HG03442 (cell line): ENCODE data around the gene BCL2L1.

Experiments
- ATAC-seq: cut with Tn5 transposase; IDR thresholded peaks from one replicate; pipeline ENCODE4 v1.9.1; 2021; ENCODE audit warnings: mild to moderate bottlenecking, moderate library complexity; ENCODE audit not compliant: unreplicated experiment

Gene BCL2L1

GRCh38 chr20:31731321-31731717 lies 8.7 kb upstream of the BCL2L1 start:
- ATAC-seq = no peak

- ATAC-seq = peak; percentile 86
Observed at GRCh38 chr20:31723319-31724078, 831 bp upstream of the BCL2L1 start.

DNA sequence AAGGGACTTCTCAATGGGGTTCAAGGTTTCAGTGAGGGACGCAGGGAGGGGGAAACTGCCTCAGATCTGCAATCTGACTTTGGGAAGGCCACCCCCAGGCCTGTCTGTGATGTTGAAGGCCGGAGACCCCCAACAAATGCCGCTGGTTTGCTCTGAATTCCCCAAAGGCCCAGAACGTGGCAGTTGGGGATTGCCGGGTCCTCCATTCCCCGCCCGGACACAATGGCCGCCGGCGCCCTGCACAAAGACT lies 326 bp upstream of the BCL2L1 start:
- ATAC-seq = no peak

DNA sequence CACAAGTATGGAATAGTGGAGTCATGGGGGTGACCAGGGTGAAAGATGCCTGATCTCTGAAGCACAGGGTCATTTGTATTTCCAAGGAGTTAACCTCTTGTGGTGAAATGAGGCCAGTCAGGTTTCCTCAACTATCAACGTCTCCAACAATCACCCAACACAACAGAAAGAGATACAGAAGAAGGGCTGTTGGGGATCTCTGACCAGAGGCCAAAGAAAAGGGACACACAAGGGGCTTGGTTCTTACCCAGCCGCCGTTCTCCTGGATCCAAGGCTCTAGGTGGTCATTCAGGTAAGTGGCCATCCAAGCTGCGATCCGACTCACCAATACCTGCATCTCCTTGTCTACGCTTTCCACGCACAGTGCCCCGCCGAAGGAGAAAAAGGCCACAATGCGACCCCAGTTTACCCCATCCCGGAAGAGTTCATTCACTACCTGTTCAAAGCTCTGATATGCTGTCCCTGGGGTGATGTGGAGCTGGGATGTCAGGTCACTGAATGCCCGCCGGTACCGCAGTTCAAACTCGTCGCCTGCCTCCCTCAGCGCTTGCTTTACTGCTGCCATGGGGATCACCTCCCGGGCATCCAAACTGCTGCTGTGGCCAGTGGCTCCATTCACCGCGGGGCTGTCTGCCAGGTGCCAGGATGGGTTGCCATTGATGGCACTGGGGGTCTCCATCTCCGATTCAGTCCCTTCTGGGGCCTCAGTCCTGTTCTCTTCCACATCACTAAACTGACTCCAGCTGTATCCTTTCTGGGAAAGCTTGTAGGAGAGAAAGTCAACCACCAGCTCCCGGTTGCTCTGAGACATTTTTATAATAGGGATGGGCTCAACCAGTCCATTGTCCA lies 1.0 kb downstream of the BCL2L1 start:
- ATAC-seq = no peak

GRCh38 chr20:31720486-31721407 lies 1.9 kb downstream of the BCL2L1 start:
- no peak for ATAC-seq

DNA sequence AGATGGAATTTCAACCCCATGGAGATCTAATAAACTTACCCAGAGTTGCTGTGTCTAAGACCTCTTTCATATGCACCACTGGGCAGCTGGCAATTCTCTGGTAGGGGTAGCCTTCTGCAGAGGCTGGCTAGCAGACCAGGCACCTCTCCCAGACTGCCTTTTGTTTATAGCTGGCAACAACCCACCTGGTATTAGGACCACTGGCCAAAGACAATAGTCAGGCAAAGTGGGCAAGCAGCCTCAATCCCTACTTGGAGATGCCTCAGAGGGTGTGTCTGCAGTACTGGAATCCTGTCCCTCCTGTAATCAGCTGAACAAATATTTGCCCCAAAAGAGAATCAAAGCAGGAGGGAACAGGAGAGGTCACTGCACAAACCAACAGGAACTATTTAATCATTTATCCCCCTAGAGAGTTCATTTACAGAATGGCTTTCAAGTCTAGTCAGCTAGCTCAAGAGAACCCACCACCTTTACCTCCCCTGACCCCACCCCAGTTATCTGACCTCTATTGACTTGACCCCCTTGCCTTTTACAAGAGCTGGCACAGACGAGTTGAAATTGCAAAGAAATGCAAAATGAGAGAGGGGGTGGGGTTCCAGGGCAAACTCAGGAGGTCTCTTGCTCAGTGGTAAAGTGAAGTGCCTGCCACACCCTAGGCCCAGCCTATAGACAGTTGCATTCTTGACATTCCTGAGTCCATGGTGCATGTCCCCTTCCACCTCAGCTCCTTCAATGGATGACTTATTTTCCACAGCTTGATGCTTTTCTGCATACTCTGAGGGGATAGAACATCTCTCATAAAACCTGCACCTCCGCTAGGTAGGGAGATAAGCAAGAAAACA lies 2.8 kb downstream of the BCL2L1 start:
- ATAC-seq = no peak

DNA sequence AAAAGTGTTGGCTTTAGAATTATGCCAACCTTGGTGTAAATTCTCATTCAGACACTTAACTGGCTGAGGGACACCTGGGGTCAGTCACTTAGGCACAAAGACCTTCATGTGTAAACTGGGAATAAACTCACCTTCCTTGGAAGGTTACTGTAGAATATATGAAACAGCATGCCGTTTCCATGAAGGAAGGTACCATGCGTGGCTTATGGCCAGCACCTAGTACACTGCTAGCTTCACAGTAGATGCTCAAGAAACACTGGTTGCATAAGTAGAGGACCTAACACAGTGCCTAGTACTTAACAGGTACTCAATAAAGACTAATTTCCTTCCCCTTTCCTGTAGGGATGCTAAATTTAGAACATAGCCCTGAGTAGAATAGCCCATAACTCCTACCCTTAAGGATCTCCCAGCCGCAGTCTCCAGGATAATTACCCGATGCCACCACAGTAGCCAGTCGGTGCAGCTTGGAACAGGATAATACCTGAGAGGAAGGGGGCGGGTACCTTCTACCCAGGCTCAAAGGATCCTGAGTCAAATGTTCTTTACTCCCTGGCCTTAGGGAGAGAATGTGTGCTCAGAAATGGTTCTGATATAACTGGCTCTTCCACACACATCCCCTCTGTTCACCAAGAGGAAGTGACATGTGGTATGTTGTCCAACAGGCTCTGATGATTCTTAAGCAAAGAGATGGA lies 3.6 kb downstream of the BCL2L1 start:
- no peak for ATAC-seq

DNA sequence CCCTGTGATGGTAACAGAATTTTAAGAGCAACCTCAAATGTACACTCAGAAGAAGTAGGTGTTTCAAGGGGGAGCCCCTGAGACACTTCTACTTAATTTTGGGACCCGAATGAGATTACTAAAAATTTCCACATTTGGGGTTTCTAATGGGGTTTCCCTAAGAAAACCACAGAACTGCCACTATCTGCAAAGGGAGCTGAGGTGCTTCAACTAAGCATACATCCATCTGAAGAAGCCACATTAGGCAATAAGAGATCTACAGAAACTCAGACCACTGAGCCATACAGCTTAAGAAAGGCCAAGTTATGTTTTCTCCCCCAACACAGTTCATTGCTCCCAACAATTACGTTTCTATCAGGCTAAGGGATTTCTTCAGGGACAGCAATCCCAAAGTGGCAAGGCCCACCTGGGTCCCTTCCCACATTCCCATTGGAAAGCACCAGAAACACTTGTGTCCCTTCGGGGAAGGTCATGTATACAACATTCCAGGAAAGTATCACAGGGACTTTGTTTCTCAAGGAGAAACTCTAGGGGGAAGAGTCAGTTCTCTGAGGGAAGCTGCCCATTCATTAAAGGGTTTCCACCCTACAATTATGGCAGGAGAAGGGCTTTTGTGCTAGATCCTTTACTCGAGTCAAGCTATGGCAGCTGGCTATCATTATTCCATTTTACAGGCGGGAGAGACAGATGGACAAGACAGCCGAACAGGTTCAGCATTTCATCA lies 5.0 kb downstream of the BCL2L1 start:
- peak; percentile 57 for ATAC-seq

DNA sequence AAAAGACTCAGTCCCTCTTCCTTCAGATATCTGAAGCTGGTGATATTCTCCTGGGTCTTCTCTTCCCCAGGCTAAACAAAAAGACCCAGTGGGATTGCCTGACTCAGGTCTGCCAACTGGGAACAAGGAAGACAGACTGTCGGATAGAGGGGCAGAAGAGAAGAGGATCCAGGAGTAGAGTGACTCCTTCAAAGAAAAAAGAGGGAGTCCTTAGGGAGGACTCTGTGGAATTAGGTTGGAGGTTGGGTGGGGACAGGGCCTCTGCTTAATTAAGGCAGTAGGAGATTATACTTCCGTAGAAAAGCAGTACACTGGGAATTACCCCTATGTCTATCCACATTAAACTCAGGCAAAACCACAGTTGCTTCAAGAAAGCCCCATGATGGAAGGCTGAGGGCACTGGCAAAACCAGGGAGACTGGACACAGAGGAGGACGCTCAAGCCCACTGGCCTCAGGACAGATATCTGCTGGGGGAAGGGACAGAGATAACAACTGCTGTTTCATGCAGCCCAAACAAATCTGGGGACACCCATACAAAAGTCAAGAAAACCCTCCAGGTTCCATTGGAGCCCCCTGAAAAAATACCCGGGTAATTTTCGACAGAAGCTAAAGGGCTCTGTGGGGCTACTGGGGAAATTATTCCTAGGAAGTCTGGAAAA lies 5.7 kb downstream of the BCL2L1 start:
- no peak for ATAC-seq

DNA sequence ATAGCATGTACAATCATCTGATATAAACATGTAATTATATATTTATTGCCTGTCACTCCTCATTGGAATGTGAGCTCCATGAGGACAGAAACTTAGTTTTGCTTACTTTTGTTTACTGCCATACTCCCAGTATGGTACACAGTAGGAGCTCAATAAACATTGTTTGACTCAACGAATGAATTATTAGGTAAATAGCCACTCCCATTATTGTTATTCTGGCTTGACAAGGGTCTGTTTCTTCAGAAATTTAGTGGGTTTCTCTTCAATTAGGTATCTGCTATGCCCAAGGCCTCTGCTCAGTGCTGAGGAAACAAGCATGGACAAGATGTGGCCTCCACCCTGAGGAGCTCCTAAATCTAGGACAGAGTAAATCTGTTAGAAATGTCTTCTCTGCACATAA lies 6.3 kb downstream of the BCL2L1 start:
- ATAC-seq = no peak

DNA sequence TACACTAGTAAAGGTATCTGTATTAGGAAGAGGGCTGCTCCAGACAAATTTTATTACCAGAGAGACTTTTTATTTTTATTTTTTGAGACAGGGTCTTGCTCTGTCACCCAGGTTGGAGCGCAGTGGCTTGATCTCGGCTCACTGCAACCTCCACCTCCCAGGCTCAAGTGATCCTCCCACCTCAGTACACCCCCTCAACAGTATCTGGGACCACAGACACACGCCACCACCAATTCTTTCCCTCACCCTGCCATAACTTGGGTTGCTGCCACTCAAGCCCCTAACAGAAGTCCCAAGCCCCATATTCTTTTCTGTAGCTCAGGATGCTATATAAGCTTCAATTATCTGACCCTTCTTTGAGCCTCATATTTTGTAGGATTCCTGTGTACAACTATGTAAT lies 6.9 kb downstream of the BCL2L1 start:
- ATAC-seq = no peak

- no peak for ATAC-seq
Observed at GRCh38 chr20:31713312-31714273, 9.1 kb downstream of the BCL2L1 start.

GRCh38 chr20:31712564-31713311 lies 9.9 kb downstream of the BCL2L1 start:
- no peak for ATAC-seq

GRCh38 chr20:31712112-31712553 lies 10.5 kb downstream of the BCL2L1 start:
- no peak for ATAC-seq

DNA sequence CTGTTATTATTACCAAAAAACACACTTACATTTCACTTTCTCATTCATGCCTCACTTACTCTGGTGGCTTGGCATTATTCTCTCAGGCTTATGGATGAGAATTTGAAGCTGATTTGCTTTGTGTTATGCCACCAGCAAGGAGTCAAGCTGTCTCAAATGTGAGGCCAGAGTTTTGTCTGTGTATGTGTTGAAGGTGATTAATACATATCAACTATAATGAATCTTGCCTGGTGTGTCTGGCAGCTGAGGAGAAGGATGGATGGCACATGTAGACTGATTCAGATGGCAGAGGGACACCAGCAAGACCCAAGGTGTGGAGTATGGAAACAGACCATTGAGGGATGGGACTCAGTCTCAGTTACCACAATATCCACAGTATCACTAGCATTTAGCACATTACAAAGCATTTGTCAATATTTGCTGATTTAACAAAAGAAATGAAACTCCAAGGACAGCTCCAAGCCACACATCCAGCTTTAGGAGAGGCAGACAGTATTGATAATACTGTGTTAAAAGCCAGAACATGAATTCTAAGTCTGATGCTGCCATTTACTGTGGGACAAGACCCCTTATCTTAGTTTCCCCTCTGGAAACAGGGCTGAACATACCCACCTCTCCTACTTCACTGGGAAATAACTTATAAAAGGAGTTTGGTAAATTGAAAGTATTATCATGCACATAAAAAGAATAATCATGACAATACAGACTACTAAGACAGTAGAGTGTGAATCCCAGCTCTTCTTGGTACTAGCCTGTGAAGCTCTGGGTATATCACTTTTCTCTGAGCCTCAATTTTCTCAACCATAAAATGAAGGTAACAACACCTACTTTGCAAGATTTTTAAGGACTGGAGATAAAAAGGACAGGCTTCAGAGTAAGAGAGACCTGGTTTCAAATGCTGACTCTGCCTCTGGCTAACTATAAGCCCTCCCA lies 11.2 kb downstream of the BCL2L1 start:
- ATAC-seq = no peak
